G401 (cell line): Measurements from ENCODE around the gene ST3GAL3. TPM values are rescaled to one million over a fixed set of nuclear protein-coding genes. Genes with fewer than 3 reads are reported as not detected.
A peak's percentile ranks its signal among the peaks of the same experiment; 100 is the strongest.

Experiments used
- DNase-seq: peaks from one replicate; pipeline ENCODE4 v3.0.0-alpha.2; 2015; ENCODE audit warnings: low spot score
- in situ Hi-C: cut with HindIII; loops from 2 replicates; pipeline ENCODE4 v1.10.0; 2016; ENCODE audit warnings: low sequenced_read_pairs, mixed read lengths
- total RNA-seq: library from RNA; depleted of rRNA; stranded (reverse); fragments of >200 nt; shearing (Covaris generic); gene quantifications from 2 replicates; pipeline ENCODE4 v1.2.3, GENCODE V29; 2014

The ST3GAL3 gene
- total RNA-seq, 1 experiment from 2014 or later: 15.7 TPM

GRCh38 chr1:43881415-43881814 lies 174.1 kb downstream of the ST3GAL3 start:
- DNase-seq: no peak
- in situ Hi-C loops: no loop called here

DNA sequence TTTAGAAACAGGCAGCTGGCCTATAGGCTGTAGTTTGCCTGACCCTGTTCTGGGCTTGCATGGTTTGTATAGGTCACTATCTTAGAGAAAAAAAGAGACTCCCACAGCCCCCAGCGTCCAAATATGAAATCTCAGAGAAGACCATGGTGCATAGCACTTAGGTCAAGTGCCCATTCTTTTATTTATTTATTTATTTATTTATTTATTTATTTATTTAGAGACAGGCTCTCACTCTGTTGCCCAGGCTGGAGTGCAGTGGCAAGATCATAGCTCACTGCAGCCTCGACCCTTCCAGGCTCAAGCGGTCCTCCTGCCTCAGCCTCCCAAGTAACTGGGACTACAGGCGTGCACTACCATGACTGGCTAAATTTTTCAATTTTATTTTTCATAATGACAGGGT lies 175.4 kb downstream of the ST3GAL3 start:
- no peak for DNase-seq
- in situ Hi-C loops: no loop called here

DNA sequence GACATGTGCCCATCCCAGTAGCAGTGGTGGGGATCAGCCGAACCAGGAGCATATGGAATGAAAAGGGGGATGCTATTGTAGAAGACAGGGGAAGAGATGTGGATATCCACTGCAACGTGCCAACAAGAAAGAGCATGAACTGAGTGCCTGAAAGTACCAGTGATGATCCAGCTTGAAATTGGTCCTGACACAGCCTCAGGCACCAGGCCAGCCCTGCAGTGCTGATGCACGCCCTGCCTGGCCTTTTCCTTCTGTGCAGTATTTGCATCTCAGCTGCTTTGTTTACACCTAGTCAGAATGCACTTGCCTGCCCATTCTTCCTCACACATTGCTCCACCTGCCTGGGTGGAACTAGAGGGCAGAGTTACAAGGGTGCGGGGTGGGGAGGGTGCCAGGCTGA lies 176.0 kb downstream of the ST3GAL3 start:
- DNase-seq: peak; percentile 56
- in situ Hi-C loops: no loop called here

- no peak for DNase-seq
- in situ Hi-C loops: no loop called here
Measured at GRCh38 chr1:43885279-43885801, 178.0 kb downstream of the ST3GAL3 start.

DNA sequence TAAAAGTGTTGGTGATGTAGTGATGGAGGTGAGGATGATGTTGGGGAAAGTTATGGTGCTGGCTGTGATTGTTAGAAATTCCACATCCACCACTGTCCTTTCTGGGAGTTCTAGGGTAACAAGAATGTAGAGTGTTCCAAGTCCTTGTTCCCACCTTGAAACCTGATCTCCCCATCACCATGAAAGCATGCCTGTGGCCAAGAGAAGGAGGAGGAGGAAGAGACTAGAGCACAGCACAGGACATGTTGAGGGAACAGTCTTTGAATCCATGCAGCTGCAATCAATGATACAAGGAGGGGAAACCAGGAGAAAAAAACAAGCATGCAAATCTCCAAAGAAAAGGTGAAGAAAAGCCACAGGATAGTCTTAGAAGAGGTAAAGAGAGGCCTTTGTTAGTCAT lies 180.4 kb downstream of the ST3GAL3 start:
- in situ Hi-C loops: no loop called here
- DNase-seq: no peak

GRCh38 chr1:43890815-43891214 lies 183.5 kb downstream of the ST3GAL3 start:
- no peak for DNase-seq
- in situ Hi-C loops: no loop called here

- in situ Hi-C loops: no loop called here
- DNase-seq: no peak
Measured at GRCh38 chr1:43893006-43893405, 185.7 kb downstream of the ST3GAL3 start.

GRCh38 chr1:43898981-43899380 lies 191.6 kb downstream of the ST3GAL3 start:
- no peak for DNase-seq
- in situ Hi-C loops: no loop called here

DNA sequence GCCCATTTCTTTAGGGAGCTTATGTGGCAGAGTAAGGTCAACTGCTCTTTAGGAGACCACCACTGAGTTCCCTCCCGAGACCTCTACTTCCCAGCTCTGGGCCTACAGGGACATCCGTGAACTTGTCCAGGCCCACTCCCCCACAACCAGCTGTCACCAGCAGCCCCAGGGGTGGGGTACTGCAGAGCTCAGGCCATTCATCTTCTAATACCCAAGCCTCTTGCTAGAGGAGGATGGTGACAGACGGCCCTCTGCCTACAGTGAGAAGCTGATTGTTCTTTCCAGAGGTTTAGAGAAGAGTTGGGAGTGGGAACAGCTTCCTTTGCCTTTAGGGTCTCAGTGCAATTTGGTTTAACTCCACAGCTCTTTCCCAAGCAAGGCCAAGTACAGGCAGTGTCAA lies 193.1 kb downstream of the ST3GAL3 start:
- no peak for DNase-seq
- in situ Hi-C loops: no loop called here

DNA sequence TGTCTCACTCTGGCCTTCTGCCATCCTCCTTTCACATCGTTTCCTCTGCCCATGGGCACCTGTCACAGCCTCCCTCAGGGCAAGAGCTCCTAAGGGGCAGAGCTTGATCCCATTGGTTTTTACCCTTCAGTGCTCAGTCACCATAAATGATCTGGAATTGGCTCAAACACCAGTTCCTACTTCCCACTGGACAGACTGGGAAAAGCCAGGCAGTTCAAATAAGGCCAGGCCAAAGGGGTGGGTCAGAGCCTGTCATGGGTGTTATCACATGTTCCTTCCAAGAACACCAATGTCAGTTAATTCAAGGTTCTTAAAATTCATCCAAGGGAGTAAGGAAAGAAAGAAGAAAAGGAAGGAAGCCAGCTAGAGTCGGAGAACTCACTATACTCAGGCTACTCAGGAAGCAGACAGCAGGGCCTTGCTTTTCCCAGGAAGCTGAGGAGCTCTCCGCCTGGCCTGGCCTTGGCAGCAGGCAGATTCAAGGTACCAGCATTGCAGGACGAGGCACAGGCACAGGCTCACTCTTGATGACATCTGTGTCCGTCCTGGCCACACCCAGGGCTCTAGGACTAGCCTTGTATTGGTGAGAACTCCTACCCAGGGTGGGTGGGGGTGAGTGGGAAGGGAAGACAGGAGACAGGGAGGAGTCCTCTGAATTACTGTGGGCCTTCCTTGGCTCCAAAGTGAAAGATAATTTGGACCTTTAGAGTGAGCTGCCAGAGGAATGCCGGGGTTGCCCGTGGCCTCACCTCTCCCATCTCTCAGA lies 194.0 kb downstream of the ST3GAL3 start:
- in situ Hi-C loops: no loop called here
- DNase-seq: no peak

DNA sequence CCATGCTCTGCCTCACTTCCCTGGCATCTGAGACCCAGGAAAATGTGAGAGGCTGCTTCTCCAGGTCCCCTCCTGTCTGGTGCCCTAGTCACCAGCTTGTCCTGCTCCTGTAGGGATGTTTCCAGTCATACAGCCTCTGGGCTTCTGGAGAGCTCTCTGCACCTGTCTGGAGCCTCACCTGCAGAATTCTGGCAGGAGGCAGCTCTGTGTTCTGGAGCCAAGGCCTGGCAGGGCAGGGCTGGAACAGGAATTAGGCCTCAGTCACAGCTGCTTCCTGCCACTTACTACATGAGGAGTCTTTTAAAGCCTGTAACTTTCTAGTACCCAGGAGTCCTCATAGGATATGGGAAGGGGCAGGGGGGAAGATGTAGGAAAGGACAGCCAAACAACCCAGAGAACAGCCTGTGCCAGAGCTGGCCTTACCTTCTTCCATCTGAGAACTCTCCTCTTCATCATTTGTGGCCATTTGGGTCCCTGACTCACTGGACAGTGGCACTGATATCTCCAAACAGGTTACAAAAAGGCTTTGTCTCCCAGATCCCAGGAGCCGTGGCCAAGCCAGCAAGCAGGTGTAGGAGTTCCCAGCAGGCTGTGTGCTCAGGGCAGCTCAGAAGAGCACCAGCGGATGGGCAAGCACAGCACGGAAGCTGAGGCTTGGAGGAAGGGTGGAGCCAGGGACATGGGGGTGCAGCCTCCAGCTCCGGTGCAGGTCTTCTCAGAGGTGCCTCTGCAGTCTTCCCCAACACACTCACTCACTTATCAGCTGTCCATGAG lies 194.9 kb downstream of the ST3GAL3 start:
- DNase-seq: no peak
- in situ Hi-C loops: no loop called here

DNA sequence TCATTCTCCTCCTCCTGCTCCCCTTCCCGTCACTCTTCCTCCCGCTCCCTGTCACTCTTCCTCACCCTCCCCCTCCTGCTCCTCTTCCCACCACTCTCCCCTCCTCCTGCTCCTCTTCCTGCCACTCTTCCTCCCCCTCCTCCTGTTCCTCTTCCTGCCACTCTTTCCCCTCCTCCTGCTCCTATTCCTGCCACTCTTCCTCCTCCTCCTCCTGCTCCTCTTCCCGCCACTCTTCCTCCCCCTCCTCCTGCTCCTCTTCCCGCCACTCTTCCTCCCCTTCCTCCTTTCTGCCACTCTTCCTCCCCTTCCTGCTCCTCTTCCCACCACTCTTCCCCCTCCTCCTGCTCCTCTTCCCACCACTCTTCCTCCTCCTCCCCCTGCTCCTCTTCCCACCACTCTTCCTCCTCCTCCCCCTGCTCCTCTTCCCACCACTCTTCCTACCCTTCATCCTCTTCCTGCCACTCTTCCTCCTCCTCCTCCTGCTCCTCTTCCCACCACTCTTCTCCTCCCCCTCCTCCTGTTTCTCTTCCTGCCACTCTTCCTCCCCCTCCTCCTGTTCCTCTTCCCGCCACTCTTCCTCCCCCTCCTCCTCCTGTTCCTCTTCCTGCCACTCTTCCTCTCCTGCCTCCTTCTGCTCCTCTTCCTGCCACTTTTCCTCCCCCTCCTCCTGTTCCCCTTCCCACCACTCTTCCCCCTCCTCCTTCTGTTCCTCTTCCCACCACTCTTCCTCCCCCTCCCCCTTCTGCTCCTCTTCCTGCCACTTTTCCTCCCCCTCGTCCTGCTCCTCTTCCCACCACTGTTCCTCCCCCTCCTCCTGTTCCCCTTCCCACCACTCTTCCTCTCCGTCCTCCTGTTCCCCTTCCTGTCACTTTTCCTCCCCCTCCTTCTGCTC lies 197.6 kb downstream of the ST3GAL3 start:
- DNase-seq: no peak
- in situ Hi-C loops: no loop called here

GRCh38 chr1:43908226-43908625 lies 200.9 kb downstream of the ST3GAL3 start:
- no peak for DNase-seq
- in situ Hi-C loops: no loop called here

DNA sequence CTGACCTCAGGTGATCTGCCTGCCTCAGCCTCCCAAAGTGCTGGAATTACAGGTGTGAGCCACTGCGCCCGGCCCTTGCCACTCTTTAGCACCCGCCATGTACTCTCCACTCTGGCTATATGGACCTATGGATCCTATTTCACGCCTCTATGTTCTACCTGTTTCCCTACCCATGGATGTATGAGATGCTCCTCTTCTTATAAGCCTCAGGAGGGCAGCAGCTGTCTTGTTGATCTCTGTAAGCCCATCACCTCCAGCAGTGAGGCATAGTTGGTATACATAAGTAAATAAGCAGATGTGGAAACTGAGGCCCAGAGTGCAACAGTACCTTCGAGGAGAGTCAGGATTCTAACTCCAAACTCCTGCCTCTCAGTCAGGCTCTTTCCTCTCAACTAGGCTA lies 201.5 kb downstream of the ST3GAL3 start:
- in situ Hi-C loops: no loop called here

DNA sequence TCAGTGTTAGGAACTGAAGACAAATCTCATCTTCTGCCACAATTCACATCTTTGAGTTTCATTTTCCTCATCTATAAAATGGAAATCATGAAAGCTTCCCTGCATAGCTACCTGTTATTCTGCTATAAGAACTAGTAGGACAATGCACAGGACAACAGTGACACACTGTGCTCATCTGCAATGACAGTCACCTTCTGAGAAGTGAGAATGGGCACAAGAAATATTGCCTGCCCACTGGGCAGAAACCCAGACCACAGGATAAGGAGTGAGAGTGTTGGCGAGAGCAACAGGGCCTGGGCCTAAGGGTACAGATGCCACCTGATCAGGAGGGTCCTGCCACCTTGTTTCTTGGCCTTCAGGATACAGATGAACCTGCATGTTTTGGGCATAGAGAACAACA lies 203.0 kb downstream of the ST3GAL3 start:
- in situ Hi-C loops: no loop called here

More for the DNA sequence above, 201.5 kb downstream of the ST3GAL3 start:
- DNase-seq: no peak

DNA sequence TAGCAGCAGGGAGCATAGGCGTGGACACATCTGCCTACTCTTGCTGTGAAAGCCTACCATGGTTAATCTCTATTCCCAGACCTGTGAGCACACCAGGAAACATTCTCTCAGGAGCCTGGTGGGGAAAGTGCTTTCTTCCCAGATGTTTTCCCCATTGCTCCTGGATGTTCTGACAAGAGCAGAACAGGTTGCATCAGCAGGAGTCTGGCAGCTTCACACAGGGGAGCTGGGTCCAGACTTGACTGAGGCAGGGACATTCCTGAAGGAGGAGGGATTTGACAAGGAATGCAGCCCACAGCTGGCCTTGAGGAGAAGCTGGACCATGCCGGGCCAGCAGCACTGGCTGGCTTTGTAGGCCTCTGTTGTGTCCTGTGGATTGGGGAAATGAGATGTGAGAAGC lies 205.3 kb downstream of the ST3GAL3 start:
- DNase-seq: no peak
- in situ Hi-C loops: no loop called here

More for the DNA sequence above, 203.0 kb downstream of the ST3GAL3 start:
- DNase-seq: no peak

DNA sequence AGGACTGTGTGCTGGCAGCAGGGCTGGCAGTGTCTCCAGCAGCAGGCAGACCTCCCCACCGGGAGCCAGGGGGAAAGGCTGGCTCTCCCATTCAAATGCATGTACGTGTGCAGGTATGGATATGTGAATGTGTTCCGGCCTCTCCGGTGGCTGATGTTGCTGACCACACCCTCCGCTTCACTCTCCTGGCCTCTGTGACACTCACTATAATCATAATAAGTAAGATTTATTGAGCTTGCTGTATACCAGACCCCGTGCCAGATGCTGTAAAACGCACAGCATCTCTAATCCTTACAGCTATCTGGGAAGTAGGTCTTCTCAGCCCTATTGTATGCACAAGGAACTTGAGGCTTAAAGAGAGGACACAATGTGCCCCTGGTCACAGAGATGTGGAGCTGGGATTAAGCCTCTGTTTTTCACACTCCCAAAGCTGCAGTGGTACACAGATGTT lies 205.7 kb downstream of the ST3GAL3 start:
- in situ Hi-C loops: no loop called here
- DNase-seq: no peak

DNA sequence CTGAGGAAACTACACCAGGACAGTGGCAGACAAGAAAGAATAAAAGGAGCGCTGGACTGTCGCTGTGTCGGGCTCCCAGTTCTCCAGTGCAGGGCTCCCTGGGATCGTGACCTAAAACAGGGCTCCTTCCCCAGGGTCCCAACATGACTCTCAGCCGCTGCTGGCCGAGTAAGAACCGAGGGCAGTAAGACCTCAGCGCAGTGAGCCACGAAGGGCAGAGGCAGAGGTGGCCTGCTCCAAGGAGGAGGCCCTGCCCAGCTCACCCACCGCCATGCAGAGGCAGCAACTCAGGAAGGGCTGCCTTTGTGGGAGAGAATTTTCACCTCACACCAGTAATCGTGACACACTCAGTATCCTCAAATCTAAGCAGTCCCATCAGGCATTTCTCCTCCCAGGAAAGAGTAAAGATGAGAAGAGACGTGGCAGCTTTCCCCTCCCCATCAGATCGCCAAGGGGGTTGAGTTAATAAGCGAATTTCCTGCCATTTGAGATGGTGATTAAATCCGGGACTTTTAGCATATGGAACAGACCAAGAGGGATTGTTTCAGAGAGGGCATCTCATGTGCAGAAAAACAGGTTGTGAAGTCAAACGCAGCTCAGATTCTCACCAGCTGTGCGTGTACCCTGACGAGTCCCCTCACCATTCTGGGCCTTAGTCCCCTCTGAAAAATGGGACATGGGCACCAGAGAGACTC lies 206.5 kb downstream of the ST3GAL3 start:
- in situ Hi-C loops: no loop called here
- DNase-seq: no peak
